A172 (cell line): ENCODE results near the gene OR52N5. TPM values are rescaled to one million over a fixed set of nuclear protein-coding genes. Genes with fewer than 3 reads are reported as not detected.

Experiments
- DNase-seq: peaks from one replicate; pipeline ENCODE4 v3.0.0-alpha.2; 2015; ENCODE audit warnings: low spot score
- total RNA-seq: library from RNA; depleted of rRNA; stranded (reverse); fragments of >200 nt; shearing (Covaris generic); gene quantifications from 2 replicates; pipeline ENCODE4 v1.2.3, GENCODE V29; 2014; rRNA removed

The OR52N5 gene
- not detected in 2 replicates for total RNA-seq

GRCh38 chr11:5783255-5783654 is at the start of gene OR52N5:
OR52N5 (minus strand) TSS chr11:5783355; CDS start chr11:5778634, 4,721 bp downstream.
- DNase-seq: no peak

- DNase-seq: no peak
Measured at GRCh38 chr11:5831196-5831829, 48.2 kb upstream of the OR52N5 start.

- DNase-seq: no peak
Measured at GRCh38 chr11:5818245-5818886, 35.2 kb upstream of the OR52N5 start.

- no peak for DNase-seq
Measured at GRCh38 chr11:5815534-5815933, 32.4 kb upstream of the OR52N5 start.

- DNase-seq: no peak
Measured at GRCh38 chr11:5809905-5810795, 27.0 kb upstream of the OR52N5 start.

- no peak for DNase-seq
Measured at GRCh38 chr11:5809122-5809519, 26.0 kb upstream of the OR52N5 start.

GRCh38 chr11:5808500-5809121 is 25.5 kb upstream of the OR52N5 start, which contains the start of gene OR52N2:
OR52N2 (plus strand) TSS chr11:5808924; CDS start chr11:5820336, 11,412 bp downstream.
- peak; percentile 73 for DNase-seq

GRCh38 chr11:5807580-5807979 is 24.4 kb upstream of the OR52N5 start:
- DNase-seq: no peak

- DNase-seq: no peak
Measured at GRCh38 chr11:5803982-5804381, 20.8 kb upstream of the OR52N5 start.

GRCh38 chr11:5796541-5796940 is 13.4 kb upstream of the OR52N5 start:
- no peak for DNase-seq

- DNase-seq: no peak
Measured at GRCh38 chr11:5791165-5791564, 8.0 kb upstream of the OR52N5 start, which contains the start of gene OR52N1. OR52N1 (minus strand) TSS chr11:5791265; CDS start chr11:5788816, 2,449 bp downstream.

- no peak for DNase-seq
Measured at GRCh38 chr11:5767056-5767455, 16.1 kb downstream of the OR52N5 start.

GRCh38 chr11:5753943-5754342 is 29.2 kb downstream of the OR52N5 start, which contains the start of gene OR52N4:
OR52N4 (plus strand) TSS chr11:5754243; CDS start chr11:5754741, 498 bp downstream.
- DNase-seq: no peak

GRCh38 chr11:5749836-5750235 is 33.3 kb downstream of the OR52N5 start:
- DNase-seq: no peak

- DNase-seq: no peak
Measured at GRCh38 chr11:5746614-5747013, 36.5 kb downstream of the OR52N5 start.

- DNase-seq: no peak
Measured at GRCh38 chr11:5738431-5738830, 44.7 kb downstream of the OR52N5 start.

GRCh38 chr11:5737670-5738392 is 45.3 kb downstream of the OR52N5 start:
- no peak for DNase-seq

GRCh38 chr11:5737091-5737490 is 46.1 kb downstream of the OR52N5 start:
- DNase-seq: no peak

GRCh38 chr11:5736396-5736795 is 46.8 kb downstream of the OR52N5 start, which contains the start of gene OR56B1:
OR56B1 (plus strand) TSS chr11:5736448; CDS start chr11:5736517, 69 bp downstream.
- DNase-seq: no peak

- no peak for DNase-seq
Measured at GRCh38 chr11:5727691-5728090, 55.5 kb downstream of the OR52N5 start.

GRCh38 chr11:5726351-5726750 is 56.8 kb downstream of the OR52N5 start:
- DNase-seq: no peak
